Measurements from ENCODE around the gene HNRNPA2B1. TPM values are rescaled to one million over a fixed set of nuclear protein-coding genes. Genes with fewer than 3 reads are reported as not detected.
"Not testable (repeated sequence)": the region's sequence is repeated elsewhere in the genome, so short reads cannot be mapped to it uniquely, and the experiment has no call there.

Gene HNRNPA2B1
- polyA plus RNA-seq, 1 experiment = 493 TPM

DNA sequence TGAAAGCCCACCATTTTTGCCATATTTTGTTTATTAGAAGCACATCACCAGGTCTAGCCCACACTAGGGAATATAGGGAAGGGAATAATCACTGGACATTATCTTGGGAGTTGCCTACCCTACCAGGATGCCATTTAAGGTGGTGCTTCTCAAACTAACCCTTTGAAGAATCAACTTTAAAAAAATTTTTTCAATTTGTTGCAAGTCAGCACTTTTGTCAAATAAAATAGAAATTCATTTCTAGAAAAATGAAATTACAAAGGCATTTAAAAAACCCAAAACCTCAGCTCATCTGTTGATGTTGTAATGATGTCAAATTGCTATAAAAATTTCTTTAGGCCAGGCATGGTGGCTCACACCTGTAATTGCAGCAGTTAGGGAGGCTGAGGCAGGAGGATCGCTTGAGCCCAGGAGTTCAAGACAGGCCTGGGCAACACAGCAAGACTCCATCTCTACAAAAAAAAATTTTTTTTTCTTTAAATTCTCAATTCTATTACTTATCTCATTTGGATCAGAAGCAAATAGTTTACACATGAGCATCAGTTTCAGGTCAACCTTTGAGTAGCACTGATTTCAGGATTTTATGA lies 51.1 kb downstream of the HNRNPA2B1 start:
- Histone ChIP-seq H3K27me3 (ENCODE audit: control insufficient read depth, insufficient read depth, low read length) (no peaks in the 10 kb centered on the region), H3K9me3 (ENCODE audit: control insufficient read depth, insufficient read depth, low read length) (no peaks in the 10 kb centered on the region; the same call in 1 of the 2 replicates), H3K4me3 (ENCODE audit: low read depth, low read length) (no peak overlapping the region), H3K27ac (ENCODE audit: low read depth, low read length) (no peak overlapping the region)
- POLR2A ChIA-PET = no interaction called here
- CTCF ChIA-PET = no interaction called here
- no peak for DNase-seq (ENCODE audit: low read depth, low spot score)
- TF ChIP-seq, protein P1, sequence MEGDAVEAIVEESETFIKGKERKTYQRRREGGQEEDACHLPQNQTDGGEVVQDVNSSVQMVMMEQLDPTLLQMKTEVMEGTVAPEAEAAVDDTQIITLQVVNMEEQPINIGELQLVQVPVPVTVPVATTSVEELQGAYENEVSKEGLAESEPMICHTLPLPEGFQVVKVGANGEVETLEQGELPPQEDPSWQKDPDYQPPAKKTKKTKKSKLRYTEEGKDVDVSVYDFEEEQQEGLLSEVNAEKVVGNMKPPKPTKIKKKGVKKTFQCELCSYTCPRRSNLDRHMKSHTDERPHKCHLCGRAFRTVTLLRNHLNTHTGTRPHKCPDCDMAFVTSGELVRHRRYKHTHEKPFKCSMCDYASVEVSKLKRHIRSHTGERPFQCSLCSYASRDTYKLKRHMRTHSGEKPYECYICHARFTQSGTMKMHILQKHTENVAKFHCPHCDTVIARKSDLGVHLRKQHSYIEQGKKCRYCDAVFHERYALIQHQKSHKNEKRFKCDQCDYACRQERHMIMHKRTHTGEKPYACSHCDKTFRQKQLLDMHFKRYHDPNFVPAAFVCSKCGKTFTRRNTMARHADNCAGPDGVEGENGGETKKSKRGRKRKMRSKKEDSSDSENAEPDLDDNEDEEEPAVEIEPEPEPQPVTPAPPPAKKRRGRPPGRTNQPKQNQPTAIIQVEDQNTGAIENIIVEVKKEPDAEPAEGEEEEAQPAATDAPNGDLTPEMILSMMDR (IDR thresholded peaks at IDR 0.05; ENCODE audit: low read depth, low read length) = no peak

DNA sequence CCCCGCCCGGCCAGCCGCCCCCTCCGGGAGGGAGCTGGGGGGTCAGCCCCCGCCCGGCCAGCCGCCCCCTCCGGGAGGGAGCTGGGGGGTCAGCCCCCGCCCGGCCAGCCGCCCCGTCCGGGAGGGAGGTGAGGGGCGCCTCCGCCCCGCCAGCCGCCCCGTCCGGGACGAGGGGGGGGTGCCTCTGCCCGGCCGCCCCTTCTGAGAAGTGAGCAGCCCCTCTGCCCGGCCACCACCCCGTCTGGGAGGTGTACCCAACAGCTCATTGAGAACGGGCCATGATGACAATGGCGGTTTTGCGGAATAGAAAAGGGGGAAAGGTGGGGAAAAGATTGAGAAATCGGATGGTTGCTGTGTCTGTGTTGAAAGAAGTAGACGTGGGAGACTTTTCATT lies 52.2 kb downstream of the HNRNPA2B1 start:
- H3K27ac ChIP-seq (ENCODE audit: low read depth, low read length); H3K4me3 ChIP-seq (ENCODE audit: low read depth, low read length); H3K27me3 ChIP-seq (ENCODE audit: control insufficient read depth, insufficient read depth, low read length); H3K9me3 ChIP-seq (ENCODE audit: control insufficient read depth, insufficient read depth, low read length); POLR2A ChIA-PET; CTCF ChIA-PET; DNase-seq (ENCODE audit: low read depth, low spot score): not testable (repeated sequence)

DNA sequence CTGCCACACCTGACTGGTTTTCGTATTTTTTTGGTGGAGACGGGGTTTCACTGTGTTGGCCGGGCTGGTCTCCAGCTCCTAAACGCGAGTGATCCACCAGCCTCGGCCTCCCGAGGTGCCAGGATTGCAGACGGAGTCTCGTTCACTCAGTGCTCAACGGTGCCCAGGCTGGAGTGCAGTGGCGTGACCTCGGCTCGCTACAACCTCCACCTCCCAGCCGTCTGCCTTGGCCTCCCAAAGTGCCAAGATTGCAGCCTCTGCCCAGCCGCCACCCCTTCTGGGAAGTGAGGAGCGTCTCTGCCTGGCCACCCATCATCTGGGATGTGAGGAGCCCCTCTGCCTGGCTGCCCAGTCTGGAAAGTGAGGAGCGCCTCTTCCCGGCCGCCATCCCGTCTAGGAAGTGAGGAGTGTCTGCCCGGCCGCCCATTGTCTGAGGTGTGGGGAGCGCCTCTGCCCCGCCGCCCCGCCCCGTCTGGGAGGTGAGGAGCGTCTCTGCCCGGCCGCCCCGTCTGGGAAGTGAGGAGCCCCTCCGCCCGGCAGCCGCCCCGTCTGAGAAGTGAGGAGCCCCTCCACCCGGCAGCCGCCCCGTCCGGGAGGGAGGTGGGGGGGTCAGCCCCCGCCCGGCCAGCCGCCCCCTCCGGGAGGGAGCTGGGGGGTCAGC lies 52.8 kb downstream of the HNRNPA2B1 start:
- DNase-seq (ENCODE audit: low read depth, low spot score); H3K4me3 ChIP-seq (ENCODE audit: low read depth, low read length); POLR2A ChIA-PET; H3K27me3 ChIP-seq (ENCODE audit: control insufficient read depth, insufficient read depth, low read length); H3K27ac ChIP-seq (ENCODE audit: low read depth, low read length); H3K9me3 ChIP-seq (ENCODE audit: control insufficient read depth, insufficient read depth, low read length); CTCF ChIA-PET: not testable (repeated sequence)

DNA sequence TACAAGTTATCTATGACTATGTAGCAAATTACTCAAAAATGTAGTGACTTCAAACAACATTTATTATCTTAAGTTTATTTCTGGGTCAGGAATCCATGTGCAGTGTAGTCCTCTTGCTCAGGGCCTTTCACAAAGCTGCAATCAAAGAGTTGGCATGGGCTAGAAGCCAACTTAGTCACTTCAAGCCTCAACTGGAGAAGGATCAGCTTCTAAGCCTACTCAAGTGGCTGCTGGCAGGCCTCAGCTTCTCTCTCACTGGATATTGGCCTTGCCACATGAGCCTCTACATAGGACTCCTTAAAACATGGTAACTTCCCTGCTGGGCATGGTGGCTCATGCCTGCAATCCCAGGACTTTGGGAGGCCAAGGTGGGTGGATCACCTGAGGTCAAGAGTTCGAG lies 53.5 kb downstream of the HNRNPA2B1 start:
- no peak overlapping the region for H3K4me3 ChIP-seq (ENCODE audit: low read depth, low read length)
- H3K9me3 ChIP-seq (ENCODE audit: control insufficient read depth, insufficient read depth, low read length) = no peaks in the 10 kb centered on the region; the same call in 1 of the 2 replicates
- TF ChIP-seq, protein P1 (IDR thresholded peaks at IDR 0.05; ENCODE audit: low read depth, low read length) = no peak
- ChIA-PET POLR2A (no interaction called here), CTCF (no interaction called here)
- no peak overlapping the region for H3K27ac ChIP-seq (ENCODE audit: low read depth, low read length)
- no peaks in the 10 kb centered on the region for H3K27me3 ChIP-seq (ENCODE audit: control insufficient read depth, insufficient read depth, low read length)
- no peak for DNase-seq (ENCODE audit: low read depth, low spot score)

DNA sequence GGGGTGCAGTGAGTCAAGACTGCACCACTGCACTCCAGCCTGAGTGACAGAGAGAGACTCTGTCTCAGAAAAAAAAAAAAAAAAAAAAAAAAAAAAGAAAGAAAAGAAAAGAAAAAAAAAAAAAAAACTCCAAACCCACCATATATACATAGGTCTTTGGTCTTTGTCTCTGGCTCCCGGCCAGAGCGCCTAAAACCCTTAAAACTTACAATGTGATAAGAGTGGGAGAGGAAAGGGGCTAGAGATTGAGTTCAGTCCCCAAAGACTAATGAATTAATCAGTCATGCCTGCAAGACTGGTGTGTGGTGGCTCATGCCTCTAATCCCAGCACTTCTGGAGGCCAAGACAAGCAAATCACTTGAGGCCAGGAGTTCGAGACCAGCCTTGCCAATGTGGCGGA lies 55.3 kb downstream of the HNRNPA2B1 start:
- CTCF ChIA-PET = no interaction called here

More for the DNA sequence above, 55.3 kb downstream of the HNRNPA2B1 start:
- H3K27ac ChIP-seq (ENCODE audit: low read depth, low read length) = no peak overlapping the region
- no peaks in the 10 kb centered on the region; the same call in 1 of the 2 replicates for H3K9me3 ChIP-seq (ENCODE audit: control insufficient read depth, insufficient read depth, low read length)
- TF ChIP-seq, protein P1 (IDR thresholded peaks at IDR 0.05; ENCODE audit: low read depth, low read length) = no peak
- POLR2A ChIA-PET = interaction anchor here (0.6 kb wide), 1 partner anchor 767 kb away, joined by 3 read pairs; no protein-coding TSS in a partner anchor
- DNase-seq (ENCODE audit: low read depth, low spot score) = no peak
- H3K4me3 ChIP-seq (ENCODE audit: low read depth, low read length) = no peak overlapping the region
- H3K27me3 ChIP-seq (ENCODE audit: control insufficient read depth, insufficient read depth, low read length) = no peaks in the 10 kb centered on the region
